ENCODE results near the gene CACHD1.

Gene CACHD1

GRCh38 chr1:64590316-64590715 is 120.4 kb downstream of the CACHD1 start:
- TF ChIP-seq CTCF (IDR thresholded peaks at IDR 0.05; ENCODE audit: low read depth, low read length) = no peak
- no peak for DNase-seq (ENCODE audit: extremely low read depth, low read depth)

GRCh38 chr1:64594446-64594845 is 124.5 kb downstream of the CACHD1 start:
- DNase-seq (ENCODE audit: extremely low read depth, low read depth) = no peak
- no peak for TF ChIP-seq CTCF (IDR thresholded peaks at IDR 0.05; ENCODE audit: low read depth, low read length)

GRCh38 chr1:64595871-64596515 is 126.1 kb downstream of the CACHD1 start:
- DNase-seq (ENCODE audit: extremely low read depth, low read depth) = no peak
- no peak for TF ChIP-seq CTCF (IDR thresholded peaks at IDR 0.05; ENCODE audit: low read depth, low read length)

GRCh38 chr1:64597113-64597512 is 127.2 kb downstream of the CACHD1 start:
- DNase-seq (ENCODE audit: extremely low read depth, low read depth) = no peak
- TF ChIP-seq CTCF (IDR thresholded peaks at IDR 0.05; ENCODE audit: low read depth, low read length) = no peak

GRCh38 chr1:64598100-64598571 is 128.2 kb downstream of the CACHD1 start:
- no peak for TF ChIP-seq CTCF (IDR thresholded peaks at IDR 0.05; ENCODE audit: low read depth, low read length)
- DNase-seq (ENCODE audit: extremely low read depth, low read depth) = peak; percentile 5

GRCh38 chr1:64599242-64599641 is 129.3 kb downstream of the CACHD1 start:
- TF ChIP-seq CTCF (IDR thresholded peaks at IDR 0.05; ENCODE audit: low read depth, low read length) = no peak
- DNase-seq (ENCODE audit: extremely low read depth, low read depth) = no peak

- no peak for DNase-seq (ENCODE audit: extremely low read depth, low read depth)
- TF ChIP-seq CTCF (IDR thresholded peaks at IDR 0.05; ENCODE audit: low read depth, low read length) = no peak
These were observed 131.3 kb downstream of the CACHD1 start for GRCh38 chr1:64601207-64601606.

All from AG09319 (cell line).